Karpas-422 (cell line): ENCODE measurements around the gene NETO1. TPM values are rescaled to one million over a fixed set of nuclear protein-coding genes. Genes with fewer than 3 reads are reported as not detected.

ENCODE experiments used
- DNase-seq: peaks from one replicate; pipeline ENCODE4 v3.0.0-alpha.2; 2015
- H2AFZ ChIP-seq: fragments of 200-600 bp; sonication (generic); 2 replicates; pipeline ENCODE4 v1.6.1; 2014; ENCODE audit warnings: antibody characterized with exemption, low read length, mixed read lengths
- H3K27ac ChIP-seq: fragments of 200-600 bp; sonication (generic); 2 replicates; pipeline ENCODE4 v1.5.1; 2014; ENCODE audit warnings: mild to moderate bottlenecking, low read length, moderate library complexity
- H3K27me3 ChIP-seq: fragments of 200-600 bp; sonication (generic); 2 replicates; pipeline ENCODE4 v1.6.1; 2014; ENCODE audit warnings: low read length, mixed read lengths
- H3K36me3 ChIP-seq: fragments of 200-600 bp; sonication (generic); 2 replicates; pipeline ENCODE4 v1.6.1; 2014; ENCODE audit warnings: low read length, mixed read lengths; ENCODE audit not compliant: insufficient read depth
- H3K4me1 ChIP-seq: fragments of 200-600 bp; sonication (generic); 2 replicates; pipeline ENCODE4 v1.6.1; 2014; ENCODE audit warnings: mild to moderate bottlenecking, low read length, mixed read lengths
- H3K4me2 ChIP-seq: fragments of 200-600 bp; sonication (generic); 2 replicates; pipeline ENCODE4 v1.6.1; 2014; ENCODE audit warnings: low read length, low read depth, mild to moderate bottlenecking; ENCODE audit not compliant: poor library complexity, severe bottlenecking
- H3K4me3 ChIP-seq: fragments of 200-600 bp; sonication (generic); 2 replicates; pipeline ENCODE4 v1.5.1; 2014; ENCODE audit warnings: mild to moderate bottlenecking, antibody characterized with exemption, low read length, mixed read lengths
- H3K79me2 ChIP-seq: fragments of 200-600 bp; sonication (generic); 2 replicates; pipeline ENCODE4 v1.6.1; 2014; ENCODE audit warnings: mild to moderate bottlenecking, low read length, mixed read lengths
- H3K9ac ChIP-seq: fragments of 200-600 bp; sonication (generic); 2 replicates; pipeline ENCODE4 v1.6.0; 2014; ENCODE audit warnings: low read length
- H3K9me2 ChIP-seq: fragments of 200-600 bp; sonication (generic), shearing (Covaris generic); replicated peaks from 2 replicates; pipeline ENCODE4 v1.6.0; 2014; ENCODE audit warnings: mild to moderate bottlenecking, low read length, moderate library complexity; ENCODE audit not compliant: insufficient read depth
- H3K9me3 ChIP-seq: fragments of 300-700, 200-600 bp; sonication (generic); 2 replicates; pipeline ENCODE4 v1.6.1; 2014; ENCODE audit warnings: low read length, mixed read lengths
- H4K20me1 ChIP-seq: fragments of 200-600 bp; sonication (generic); 2 replicates; pipeline ENCODE4 v1.6.1; 2014; ENCODE audit warnings: mild to moderate bottlenecking, antibody characterized with exemption, low read length, low read depth; ENCODE audit not compliant: insufficient read depth
- total RNA-seq: library from RNA; depleted of rRNA; stranded (reverse); fragments of >200 nt; shearing (Covaris generic); gene quantifications from 2 replicates; pipeline ENCODE4 v1.2.3, GENCODE V29; 2014; ENCODE audit warnings: low replicate concordance

Gene NETO1
- total RNA-seq, 1 experiment from 2014 or later: not detected

- no peak overlapping the region for H3K4me2 ChIP-seq
- no peaks in the 10 kb centered on the region for H3K9me2 ChIP-seq
- no peaks in the 10 kb centered on the region for H3K4me1 ChIP-seq
- no peak overlapping the region for H3K27ac ChIP-seq
- H3K79me2 ChIP-seq: no peaks in the 10 kb centered on the region
- H4K20me1 ChIP-seq: no peaks in the 10 kb centered on the region
- no peak overlapping the region for H3K9ac ChIP-seq
- no peaks in the 10 kb centered on the region for H3K36me3 ChIP-seq
- peaks cover 27% of the 10 kb centered on the region for H3K9me3 ChIP-seq
- no peak overlapping the region for H3K4me3 ChIP-seq
- no peaks in the 10 kb centered on the region for H3K27me3 ChIP-seq
- no peak overlapping the region for H2AFZ ChIP-seq
- DNase-seq: no peak
Observed at GRCh38 chr18:72878143-72878542, 10.4 kb upstream of the NETO1 start.

- no peak overlapping the region for H3K4me2 ChIP-seq
- no peaks in the 10 kb centered on the region for H3K4me1 ChIP-seq
- peaks cover 22% of the 10 kb centered on the region for H3K9me3 ChIP-seq
- no peaks in the 10 kb centered on the region for H3K9me2 ChIP-seq
- no peak overlapping the region for H3K27ac ChIP-seq
- no peak for DNase-seq
- H3K9ac ChIP-seq: no peak overlapping the region
- H4K20me1 ChIP-seq: no peaks in the 10 kb centered on the region
- no peak overlapping the region for H2AFZ ChIP-seq
- no peak overlapping the region for H3K4me3 ChIP-seq
- H3K27me3 ChIP-seq: no peaks in the 10 kb centered on the region
- no peaks in the 10 kb centered on the region for H3K79me2 ChIP-seq
- no peaks in the 10 kb centered on the region for H3K36me3 ChIP-seq
Observed at GRCh38 chr18:72871091-72871490, 3.3 kb upstream of the NETO1 start.

- Histone ChIP-seq H3K9me3 (peaks cover 19% of the 10 kb centered on the region), H3K4me2 (no peak overlapping the region), H3K9ac (no peak overlapping the region), H4K20me1 (no peaks in the 10 kb centered on the region), H3K9me2 (no peaks in the 10 kb centered on the region), H3K27ac (no peak overlapping the region), H2AFZ (no peak overlapping the region), H3K79me2 (no peaks in the 10 kb centered on the region), H3K4me1 (no peaks in the 10 kb centered on the region), H3K27me3 (no peaks in the 10 kb centered on the region), H3K36me3 (no peaks in the 10 kb centered on the region), H3K4me3 (no peak overlapping the region)
- DNase-seq: no peak
Observed at GRCh38 chr18:72869226-72870185, 1.7 kb upstream of the NETO1 start.

- Histone ChIP-seq H3K4me2 (no peak overlapping the region), H3K27ac (no peak overlapping the region), H4K20me1 (no peaks in the 10 kb centered on the region), H3K4me1 (no peaks in the 10 kb centered on the region), H3K9me2 (no peaks in the 10 kb centered on the region), H3K9me3 (peaks cover 20% of the 10 kb centered on the region), H3K36me3 (no peaks in the 10 kb centered on the region), H2AFZ (no peak overlapping the region), H3K27me3 (no peaks in the 10 kb centered on the region), H3K79me2 (no peaks in the 10 kb centered on the region), H3K4me3 (no peak overlapping the region), H3K9ac (no peak overlapping the region)
- no peak for DNase-seq
Observed at GRCh38 chr18:72868585-72869225, 918 bp upstream of the NETO1 start.

GRCh38 chr18:72866901-72867745 lies 664 bp downstream of the NETO1 start:
- H3K27me3 ChIP-seq: no peaks in the 10 kb centered on the region
- no peak for DNase-seq
- no peaks in the 10 kb centered on the region for H3K9me2 ChIP-seq
- no peaks in the 10 kb centered on the region for H4K20me1 ChIP-seq
- H3K27ac ChIP-seq: no peak overlapping the region
- no peaks in the 10 kb centered on the region for H3K4me1 ChIP-seq
- H3K9ac ChIP-seq: no peak overlapping the region
- H3K4me2 ChIP-seq: no peak overlapping the region
- no peak overlapping the region for H3K4me3 ChIP-seq
- no peak overlapping the region for H2AFZ ChIP-seq
- H3K9me3 ChIP-seq: peaks cover 23% of the 10 kb centered on the region
- no peaks in the 10 kb centered on the region for H3K36me3 ChIP-seq
- no peaks in the 10 kb centered on the region for H3K79me2 ChIP-seq

DNA sequence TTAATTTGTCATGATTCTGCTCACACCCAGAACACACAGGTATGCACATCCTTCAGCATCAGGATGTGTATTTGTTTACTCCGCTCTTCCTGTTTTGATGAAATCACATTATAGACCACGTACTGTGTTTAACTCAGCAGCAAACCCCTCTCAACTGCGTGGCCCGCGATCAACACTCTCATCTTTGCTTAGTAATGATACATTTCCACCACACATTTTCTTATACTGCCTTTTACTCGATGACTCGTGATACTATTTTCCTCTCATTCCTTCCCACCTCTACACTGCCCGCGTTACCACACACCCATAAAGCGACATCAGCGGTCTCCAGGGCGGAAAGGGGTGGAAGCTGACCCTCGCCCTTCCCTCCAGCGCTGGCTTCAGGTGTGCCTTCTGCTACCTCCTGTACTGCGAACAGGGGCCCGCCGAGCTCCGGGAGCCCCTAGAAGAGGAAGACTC lies 1.3 kb downstream of the NETO1 start:
- H3K4me1 ChIP-seq: no peaks in the 10 kb centered on the region
- no peaks in the 10 kb centered on the region for H3K79me2 ChIP-seq
- no peaks in the 10 kb centered on the region for H3K36me3 ChIP-seq
- no peak overlapping the region for H3K4me2 ChIP-seq
- DNase-seq: no peak
- no peaks in the 10 kb centered on the region for H3K9me2 ChIP-seq
- peaks cover 23% of the 10 kb centered on the region for H3K9me3 ChIP-seq
- H3K27me3 ChIP-seq: no peaks in the 10 kb centered on the region
- H3K9ac ChIP-seq: no peak overlapping the region
- no peak overlapping the region for H3K4me3 ChIP-seq
- H4K20me1 ChIP-seq: no peaks in the 10 kb centered on the region
- no peak overlapping the region for H2AFZ ChIP-seq
- H3K27ac ChIP-seq: no peak overlapping the region

GRCh38 chr18:72863754-72864153 lies 4.0 kb downstream of the NETO1 start:
- Histone ChIP-seq H3K9me2 (no peaks in the 10 kb centered on the region), H3K27ac (no peak overlapping the region), H3K9ac (no peak overlapping the region), H3K4me1 (no peaks in the 10 kb centered on the region), H3K79me2 (no peaks in the 10 kb centered on the region), H2AFZ (no peak overlapping the region), H3K4me2 (no peak overlapping the region), H3K27me3 (no peaks in the 10 kb centered on the region), H3K36me3 (no peaks in the 10 kb centered on the region), H3K9me3 (peaks cover 12% of the 10 kb centered on the region), H4K20me1 (no peaks in the 10 kb centered on the region), H3K4me3 (no peak overlapping the region)
- no peak for DNase-seq

- Histone ChIP-seq H3K9ac (no peak overlapping the region), H3K4me1 (no peaks in the 10 kb centered on the region), H3K4me3 (no peak overlapping the region)
Observed at GRCh38 chr18:72859088-72859487, 8.7 kb downstream of the NETO1 start.

More at GRCh38 chr18:72859088-72859487, 8.7 kb downstream of the NETO1 start:
- Histone ChIP-seq H3K9me2 (no peaks in the 10 kb centered on the region), H3K27me3 (no peaks in the 10 kb centered on the region), H3K36me3 (no peaks in the 10 kb centered on the region), H3K27ac (no peak overlapping the region), H3K4me2 (no peak overlapping the region), H3K9me3 (peaks cover 15% of the 10 kb centered on the region), H2AFZ (no peak overlapping the region), H3K79me2 (no peaks in the 10 kb centered on the region), H4K20me1 (no peaks in the 10 kb centered on the region)
- no peak for DNase-seq
